ENCODE data around the gene APOL2. TPM values are rescaled to one million over a fixed set of nuclear protein-coding genes. Genes with fewer than 3 reads are reported as not detected.
"Not testable (repeated sequence)": the region's sequence is repeated elsewhere in the genome, so short reads cannot be mapped to it uniquely, and the experiment has no call there.

APOL2 gene
- polyA plus RNA-seq, 1 donor from 2014 or later = not detected

DNA sequence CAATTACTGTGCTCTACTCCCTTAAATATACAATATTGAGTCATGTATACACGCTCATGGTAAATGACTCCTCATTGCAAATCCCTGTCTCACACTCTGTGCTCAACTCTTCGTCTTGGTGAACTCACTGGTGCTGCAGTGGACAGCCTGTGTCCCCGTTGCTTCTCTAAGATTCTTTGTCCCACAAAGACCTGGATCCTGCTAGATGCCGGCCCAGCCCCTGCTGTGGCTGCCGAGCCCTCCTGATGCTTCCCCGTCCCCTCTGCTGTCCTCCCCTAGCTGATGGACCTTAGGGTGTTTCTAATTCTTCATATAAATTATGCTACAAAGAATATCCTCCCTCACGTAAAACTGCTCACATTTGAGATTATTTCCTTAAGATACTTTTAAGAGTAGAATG lies 5.5 kb downstream of the APOL2 start:
- Histone ChIP-seq H3K4me3 (ENCODE audit: low read length) (no peak overlapping the region), H3F3A (ENCODE audit: insufficient read depth, low read length, poor library complexity, severe bottlenecking) (no peaks in the 10 kb centered on the region), H3K79me2 (replicated peaks; ENCODE audit: insufficient read depth, low read length) (no peaks in the 10 kb centered on the region), H3K9ac (ENCODE audit: low read length) (no peak overlapping the region), H3K9me3 (ENCODE audit: low read length) (no peaks in the 10 kb centered on the region), H3K27ac (ENCODE audit: low read length) (no peak overlapping the region), H3K27me3 (ENCODE audit: insufficient read depth, low read depth, low read length) (no peaks in the 10 kb centered on the region), H3K9me2 (ENCODE audit: insufficient read depth, low read length) (no peaks in the 10 kb centered on the region), H4K20me1 (ENCODE audit: insufficient read depth) (no peaks in the 10 kb centered on the region), H3K4me2 (ENCODE audit: low read length) (no peak overlapping the region), H2AFZ (ENCODE audit: low read depth, low read length) (no peak overlapping the region), H3K36me3 (ENCODE audit: insufficient read depth, low read length) (no peaks in the 10 kb centered on the region)
- TF ChIP-seq RAD21 (conservative IDR thresholded peaks at IDR 0.05) (no peak), CTCF (IDR thresholded peaks at IDR 0.05; ENCODE audit: poor library complexity, severe bottlenecking) (no peak), TAF1 (IDR thresholded peaks at IDR 0.05; ENCODE audit: low read depth) (no peak)

DNA sequence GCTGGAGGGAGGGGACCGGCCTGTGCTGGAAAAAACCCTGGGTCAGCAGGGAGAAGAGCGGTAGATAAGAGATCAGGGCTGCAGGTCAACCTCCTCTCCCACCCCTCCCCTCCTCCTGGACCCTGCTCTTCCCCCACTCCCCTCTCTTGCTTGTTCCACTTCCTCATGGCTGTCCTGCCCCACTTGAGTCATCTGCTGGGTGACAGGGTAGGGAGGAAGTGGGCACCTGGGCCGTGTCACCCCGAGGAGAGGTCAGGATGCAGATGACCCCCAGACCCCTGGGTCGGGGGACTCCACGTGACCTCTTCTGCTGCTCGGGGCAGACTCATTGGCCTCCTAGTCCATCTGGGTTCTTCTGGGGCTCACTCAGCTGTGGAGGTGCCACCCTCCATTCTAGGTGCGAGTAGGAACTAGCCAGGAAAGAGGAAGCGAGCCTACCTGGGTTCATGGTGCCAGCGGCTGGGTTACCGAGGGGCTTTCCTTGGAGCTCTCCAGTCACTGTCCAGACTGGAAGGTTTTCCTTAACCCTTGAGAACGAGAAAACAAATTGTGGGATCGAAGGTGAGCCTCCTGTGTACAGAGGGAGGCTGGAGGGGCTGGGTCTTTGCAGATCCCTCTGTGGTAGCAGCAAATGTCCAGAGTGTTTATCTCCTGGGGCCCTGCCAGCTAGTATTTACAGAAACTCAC lies 6.5 kb downstream of the APOL2 start:
- Histone ChIP-seq H3K27ac (ENCODE audit: low read length) (no peak overlapping the region), H3K27me3 (ENCODE audit: insufficient read depth, low read depth, low read length) (no peaks in the 10 kb centered on the region), H3K9me3 (ENCODE audit: low read length) (no peaks in the 10 kb centered on the region), H2AFZ (ENCODE audit: low read depth, low read length) (no peak overlapping the region), H3K4me2 (ENCODE audit: low read length) (no peak overlapping the region), H3K9me2 (ENCODE audit: insufficient read depth, low read length) (no peaks in the 10 kb centered on the region), H3K9ac (ENCODE audit: low read length) (no peak overlapping the region), H4K20me1 (ENCODE audit: insufficient read depth) (no peaks in the 10 kb centered on the region), H3K79me2 (replicated peaks; ENCODE audit: insufficient read depth, low read length) (no peaks in the 10 kb centered on the region), H3K36me3 (ENCODE audit: insufficient read depth, low read length) (no peaks in the 10 kb centered on the region), H3F3A (ENCODE audit: insufficient read depth, low read length, poor library complexity, severe bottlenecking) (no peaks in the 10 kb centered on the region), H3K4me3 (ENCODE audit: low read length) (no peak overlapping the region)
- TF ChIP-seq, protein P1, sequence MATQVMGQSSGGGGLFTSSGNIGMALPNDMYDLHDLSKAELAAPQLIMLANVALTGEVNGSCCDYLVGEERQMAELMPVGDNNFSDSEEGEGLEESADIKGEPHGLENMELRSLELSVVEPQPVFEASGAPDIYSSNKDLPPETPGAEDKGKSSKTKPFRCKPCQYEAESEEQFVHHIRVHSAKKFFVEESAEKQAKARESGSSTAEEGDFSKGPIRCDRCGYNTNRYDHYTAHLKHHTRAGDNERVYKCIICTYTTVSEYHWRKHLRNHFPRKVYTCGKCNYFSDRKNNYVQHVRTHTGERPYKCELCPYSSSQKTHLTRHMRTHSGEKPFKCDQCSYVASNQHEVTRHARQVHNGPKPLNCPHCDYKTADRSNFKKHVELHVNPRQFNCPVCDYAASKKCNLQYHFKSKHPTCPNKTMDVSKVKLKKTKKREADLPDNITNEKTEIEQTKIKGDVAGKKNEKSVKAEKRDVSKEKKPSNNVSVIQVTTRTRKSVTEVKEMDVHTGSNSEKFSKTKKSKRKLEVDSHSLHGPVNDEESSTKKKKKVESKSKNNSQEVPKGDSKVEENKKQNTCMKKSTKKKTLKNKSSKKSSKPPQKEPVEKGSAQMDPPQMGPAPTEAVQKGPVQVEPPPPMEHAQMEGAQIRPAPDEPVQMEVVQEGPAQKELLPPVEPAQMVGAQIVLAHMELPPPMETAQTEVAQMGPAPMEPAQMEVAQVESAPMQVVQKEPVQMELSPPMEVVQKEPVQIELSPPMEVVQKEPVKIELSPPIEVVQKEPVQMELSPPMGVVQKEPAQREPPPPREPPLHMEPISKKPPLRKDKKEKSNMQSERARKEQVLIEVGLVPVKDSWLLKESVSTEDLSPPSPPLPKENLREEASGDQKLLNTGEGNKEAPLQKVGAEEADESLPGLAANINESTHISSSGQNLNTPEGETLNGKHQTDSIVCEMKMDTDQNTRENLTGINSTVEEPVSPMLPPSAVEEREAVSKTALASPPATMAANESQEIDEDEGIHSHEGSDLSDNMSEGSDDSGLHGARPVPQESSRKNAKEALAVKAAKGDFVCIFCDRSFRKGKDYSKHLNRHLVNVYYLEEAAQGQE (IDR thresholded peaks at IDR 0.05; ENCODE audit: borderline replicate concordance) = no peak
- no peak for TF ChIP-seq POLR2AphosphoS5 (IDR thresholded peaks at IDR 0.05)
- no peak for TF ChIP-seq MXI1 (conservative IDR thresholded peaks at IDR 0.05; ENCODE audit: poor library complexity, severe bottlenecking)
- TF ChIP-seq EZH2 (IDR thresholded peaks at IDR 0.05; ENCODE audit: borderline replicate concordance, insufficient read depth, low read length, poor library complexity, severe bottlenecking) = no peak
- TF ChIP-seq SMC3 (conservative IDR thresholded peaks at IDR 0.05; ENCODE audit: poor library complexity) = no peak
- no peak for TF ChIP-seq EP300 (conservative IDR thresholded peaks at IDR 0.05; ENCODE audit: poor library complexity, severe bottlenecking)
- no peak for TF ChIP-seq CTCF (IDR thresholded peaks at IDR 0.05; ENCODE audit: poor library complexity, severe bottlenecking)
- TF ChIP-seq RAD21 (conservative IDR thresholded peaks at IDR 0.05) = no peak

GRCh38 chr22:36231051-36231450 lies 8.3 kb downstream of the APOL2 start:
- not testable (repeated sequence) for H3K27me3 ChIP-seq (ENCODE audit: insufficient read depth, low read depth, low read length); H3K36me3 ChIP-seq (ENCODE audit: insufficient read depth, low read length); H3K79me2 ChIP-seq (replicated peaks; ENCODE audit: insufficient read depth, low read length); H3K9me3 ChIP-seq (ENCODE audit: low read length); H3K4me3 ChIP-seq (ENCODE audit: low read length); H3K4me2 ChIP-seq (ENCODE audit: low read length); H3K27ac ChIP-seq (ENCODE audit: low read length); H3K9ac ChIP-seq (ENCODE audit: low read length); H3K9me2 ChIP-seq (ENCODE audit: insufficient read depth, low read length); H4K20me1 ChIP-seq (ENCODE audit: insufficient read depth); H3F3A ChIP-seq (ENCODE audit: insufficient read depth, low read length, poor library complexity, severe bottlenecking); H2AFZ ChIP-seq (ENCODE audit: low read depth, low read length)

GRCh38 chr22:36229649-36230048 lies 9.7 kb downstream of the APOL2 start:
- not testable (repeated sequence) for H4K20me1 ChIP-seq (ENCODE audit: insufficient read depth); H2AFZ ChIP-seq (ENCODE audit: low read depth, low read length); H3K9ac ChIP-seq (ENCODE audit: low read length); H3K4me3 ChIP-seq (ENCODE audit: low read length); H3K9me3 ChIP-seq (ENCODE audit: low read length); H3K9me2 ChIP-seq (ENCODE audit: insufficient read depth, low read length); H3K79me2 ChIP-seq (replicated peaks; ENCODE audit: insufficient read depth, low read length); H3K4me2 ChIP-seq (ENCODE audit: low read length); H3F3A ChIP-seq (ENCODE audit: insufficient read depth, low read length, poor library complexity, severe bottlenecking); H3K27me3 ChIP-seq (ENCODE audit: insufficient read depth, low read depth, low read length); H3K36me3 ChIP-seq (ENCODE audit: insufficient read depth, low read length); H3K27ac ChIP-seq (ENCODE audit: low read length)
